Measurements from ENCODE around the gene SCRT2.
"Not testable (repeated sequence)": the region's sequence is repeated elsewhere in the genome, so short reads cannot be mapped to it uniquely, and the experiment has no call there.

The SCRT2 gene

DNA sequence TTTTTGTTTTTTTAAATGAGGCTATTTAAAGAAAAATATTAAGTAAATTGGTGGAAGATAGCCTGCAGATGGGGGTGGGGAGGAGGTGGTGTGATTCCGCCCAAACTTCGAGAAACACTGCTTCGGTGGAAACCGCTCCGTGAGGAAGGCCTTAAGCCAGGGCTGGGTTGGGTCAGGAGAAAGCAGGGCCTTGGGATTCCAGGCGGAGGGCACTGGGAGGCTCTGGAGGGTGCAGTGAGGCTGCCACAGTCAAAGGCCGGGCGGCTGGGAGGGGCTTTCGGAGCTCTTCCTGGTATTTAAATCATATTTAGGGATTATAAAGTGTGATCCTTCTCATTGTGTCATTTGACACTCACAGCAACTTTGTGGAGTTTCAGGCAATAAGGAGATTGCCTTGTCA is 22.2 kb upstream of the SCRT2 start:
- no peak for DNase-seq (ENCODE audit: low spot score)
- no peak for TF ChIP-seq CTCF (IDR thresholded peaks at IDR 0.05; ENCODE audit: extremely low read depth, insufficient read depth, missing control alignments)
- in situ Hi-C loops (cut with MboI; ENCODE audit: low pct_unique_long_range_greater_than_20kb, low sequenced_read_pairs, unreplicated experiment), result no loop called here

DNA sequence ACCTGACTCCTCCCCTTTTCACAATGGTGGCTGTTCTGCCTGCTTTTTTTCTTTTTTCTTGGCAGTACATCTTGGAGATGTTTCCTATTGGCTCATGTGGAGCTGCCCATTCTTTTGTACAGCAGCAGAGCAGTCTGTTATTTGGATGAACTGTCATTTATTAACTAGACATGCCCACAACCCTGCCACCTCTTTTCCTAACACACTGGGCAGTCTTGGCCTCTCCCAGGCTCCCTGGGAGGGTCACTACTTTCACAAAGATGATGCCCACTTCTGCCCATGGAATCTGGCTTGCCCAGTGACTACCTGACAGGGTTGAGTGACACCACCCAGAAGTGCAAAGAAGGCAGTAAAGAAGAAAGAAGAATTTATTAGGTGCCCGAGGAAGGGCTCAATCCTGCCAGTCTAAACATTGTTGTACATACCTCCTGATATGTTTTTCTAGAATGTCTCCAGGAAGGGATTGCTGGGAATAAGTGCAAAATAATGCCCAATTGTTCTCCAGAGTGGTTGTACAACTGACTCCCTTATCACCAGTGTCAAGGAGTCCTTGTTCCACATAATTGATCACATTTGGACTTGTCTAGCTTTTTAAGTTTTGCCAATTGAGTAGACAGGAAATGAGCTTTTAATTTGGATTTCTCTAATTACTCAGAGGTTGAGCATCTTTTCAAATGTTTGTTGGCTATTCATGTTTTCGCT is 19.7 kb upstream of the SCRT2 start:
- DNase-seq (ENCODE audit: low spot score), result no peak
- TF ChIP-seq CTCF (IDR thresholded peaks at IDR 0.05; ENCODE audit: extremely low read depth, insufficient read depth, missing control alignments), result no peak
- in situ Hi-C loops (cut with MboI; ENCODE audit: low pct_unique_long_range_greater_than_20kb, low sequenced_read_pairs, unreplicated experiment), result no loop called here

GRCh38 chr20:694496-694895 is 18.9 kb upstream of the SCRT2 start:
- in situ Hi-C loops (cut with MboI; ENCODE audit: low pct_unique_long_range_greater_than_20kb, low sequenced_read_pairs, unreplicated experiment), result no loop called here
- DNase-seq (ENCODE audit: low spot score), result no peak
- TF ChIP-seq CTCF (IDR thresholded peaks at IDR 0.05; ENCODE audit: extremely low read depth, insufficient read depth, missing control alignments), result no peak

DNA sequence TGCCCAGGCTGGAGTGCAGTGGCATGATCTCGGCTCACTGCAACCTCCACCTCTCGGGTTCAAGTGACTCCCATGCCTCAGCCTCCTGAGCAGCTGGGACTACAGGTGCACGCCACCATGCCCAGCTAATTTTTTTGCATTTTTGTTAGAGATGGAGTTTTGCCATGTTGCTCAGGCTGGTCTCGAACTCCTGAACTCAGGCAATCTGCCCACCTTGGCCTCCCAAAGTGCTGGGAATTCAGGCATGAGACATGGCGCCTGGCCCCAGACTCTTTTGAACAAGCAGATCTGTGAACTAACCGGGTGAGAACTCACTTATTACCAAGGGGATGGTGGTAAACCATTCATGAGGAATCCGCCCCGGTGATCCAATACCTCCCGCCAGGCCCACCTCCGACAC is 18.2 kb upstream of the SCRT2 start:
- in situ Hi-C loops (cut with MboI; ENCODE audit: low pct_unique_long_range_greater_than_20kb, low sequenced_read_pairs, unreplicated experiment); DNase-seq (ENCODE audit: low spot score): not testable (repeated sequence)

DNA sequence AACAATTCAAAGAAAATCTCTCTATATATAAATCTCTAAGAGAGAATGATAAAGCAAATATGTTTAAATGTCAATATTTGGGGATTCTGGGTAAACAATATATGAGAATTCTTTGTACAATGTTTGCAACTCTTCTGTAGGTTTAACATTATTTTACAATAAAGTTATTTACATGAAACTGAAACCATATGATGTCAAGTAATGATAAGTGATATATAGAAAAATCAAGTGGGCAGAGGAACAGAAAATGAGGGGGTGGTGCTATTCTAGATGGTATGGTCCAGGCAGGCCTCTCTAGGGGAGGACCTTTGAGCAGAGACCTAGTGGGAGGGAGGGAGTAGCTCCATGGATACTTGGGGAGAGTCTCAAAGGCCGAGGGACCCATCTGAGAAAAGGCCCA is 16.4 kb upstream of the SCRT2 start:
- TF ChIP-seq CTCF (IDR thresholded peaks at IDR 0.05; ENCODE audit: extremely low read depth, insufficient read depth, missing control alignments), result no peak
- no peak for DNase-seq (ENCODE audit: low spot score)
- in situ Hi-C loops (cut with MboI; ENCODE audit: low pct_unique_long_range_greater_than_20kb, low sequenced_read_pairs, unreplicated experiment), result no loop called here

DNA sequence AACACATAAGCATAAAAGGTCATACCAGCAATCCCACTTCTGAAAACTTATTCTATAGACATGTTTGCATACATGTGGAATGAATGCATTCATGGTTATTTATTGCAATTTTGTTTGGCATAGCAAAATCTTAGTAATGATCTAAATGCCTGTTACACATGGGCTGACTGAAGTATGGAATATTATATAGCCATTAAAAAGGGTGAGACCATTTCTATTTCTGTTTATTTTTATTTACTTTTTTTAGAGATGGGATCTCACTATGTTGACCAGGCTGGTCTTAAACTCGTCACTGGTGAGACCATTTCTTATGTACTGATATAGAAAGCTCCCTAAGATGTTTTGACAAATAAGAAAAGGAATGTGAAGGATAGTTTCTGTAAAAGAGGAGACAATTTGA is 14.3 kb upstream of the SCRT2 start:
- TF ChIP-seq CTCF (IDR thresholded peaks at IDR 0.05; ENCODE audit: extremely low read depth, insufficient read depth, missing control alignments), result no peak
- in situ Hi-C loops (cut with MboI; ENCODE audit: low pct_unique_long_range_greater_than_20kb, low sequenced_read_pairs, unreplicated experiment), result no loop called here
- no peak for DNase-seq (ENCODE audit: low spot score)

- DNase-seq (ENCODE audit: low spot score), result no peak
- TF ChIP-seq CTCF (IDR thresholded peaks at IDR 0.05; ENCODE audit: extremely low read depth, insufficient read depth, missing control alignments), result no peak
- in situ Hi-C loops (cut with MboI; ENCODE audit: low pct_unique_long_range_greater_than_20kb, low sequenced_read_pairs, unreplicated experiment), result no loop called here
Observed at GRCh38 chr20:689348-689747, 13.7 kb upstream of the SCRT2 start.
